GM23338 (cell line): Measurements from ENCODE around the gene SLC39A11. TPM values are rescaled to one million over a fixed set of nuclear protein-coding genes. Genes with fewer than 3 reads are reported as not detected.

ENCODE experiments used
- ATAC-seq: fragments of 200-7000 bp; cut with Tn5 transposase; 3 replicates; pipeline ENCODE4 v1.9.1; 2020
- DNase-seq: peaks from one replicate; pipeline ENCODE4 v3.0.0-alpha.2; 2015; ENCODE audit warnings: low spot score
- H2AFZ ChIP-seq: fragments of 200-600 bp; sonication (generic); 2 replicates; pipeline ENCODE4 v1.8.0; 2016; ENCODE audit warnings: antibody characterized with exemption, mild to moderate bottlenecking, moderate library complexity
- H3F3A ChIP-seq: fragments of 200-600 bp; sonication (generic); replicated peaks from 2 replicates; pipeline ENCODE4 v1.8.0; 2017; ENCODE audit warnings: antibody characterized with exemption, mixed run types, low read depth
- H3K27ac ChIP-seq: fragments of 200-600 bp; sonication (generic); 2 replicates; pipeline ENCODE4 v1.6.1; 2016; ENCODE audit warnings: low read depth
- H3K27me3 ChIP-seq: fragments of 200-600 bp; sonication (generic); 2 replicates; pipeline ENCODE4 v1.8.0; 2016; ENCODE audit warnings: mild to moderate bottlenecking, mixed run types, moderate library complexity; ENCODE audit not compliant: insufficient read depth
- H3K36me3 ChIP-seq: fragments of 200-600 bp; sonication (generic); 2 replicates; pipeline ENCODE4 v1.8.0; 2016; ENCODE audit warnings: mild to moderate bottlenecking; ENCODE audit not compliant: insufficient read depth
- H3K4me1 ChIP-seq: fragments of 200-600 bp; sonication (generic); 2 replicates; pipeline ENCODE4 v1.8.0; 2016; ENCODE audit warnings: mild to moderate bottlenecking, moderate library complexity; ENCODE audit not compliant: insufficient read depth
- H3K4me2 ChIP-seq: fragments of 200-600 bp; sonication (generic); 2 replicates; pipeline ENCODE4 v1.7.1; 2017; ENCODE audit warnings: mixed run types
- H3K4me3 ChIP-seq: fragments of 200-600 bp; sonication (generic); 2 replicates; pipeline ENCODE4 v1.6.1; 2016; ENCODE audit warnings: mixed run types
- H3K79me2 ChIP-seq: fragments of 200-600 bp; sonication (generic); replicated peaks from 2 replicates; pipeline ENCODE4 v1.8.0; 2017; ENCODE audit warnings: mild to moderate bottlenecking; ENCODE audit not compliant: insufficient read depth
- H3K9me2 ChIP-seq: fragments of 200-600 bp; sonication (generic); 2 replicates; pipeline ENCODE4 v1.8.0; 2017; ENCODE audit not compliant: insufficient read depth
- H4K20me1 ChIP-seq: fragments of 200-600 bp; sonication (generic); replicated peaks from 2 replicates; pipeline ENCODE4 v1.8.0; 2017; ENCODE audit warnings: mild to moderate bottlenecking; ENCODE audit not compliant: insufficient read depth
- H3K27ac Mint-ChIP-seq: 2 replicates; pipeline ENCODE4 v1.8.0; 2020; ENCODE audit warnings: inconsistent platforms, mild to moderate bottlenecking, moderate library complexity, mixed read lengths
- H3K27me3 Mint-ChIP-seq: 3 replicates; pipeline ENCODE4 v1.8.0; 2022; ENCODE audit warnings: low read depth, mild to moderate bottlenecking, moderate library complexity, mixed read lengths, inconsistent platforms; ENCODE audit not compliant: insufficient read depth, poor library complexity
- H3K36me3 Mint-ChIP-seq: 3 replicates; pipeline ENCODE4 v1.8.0; 2021; ENCODE audit warnings: low read depth, mild to moderate bottlenecking, inconsistent platforms, moderate library complexity, mixed read lengths
- H3K4me1 Mint-ChIP-seq: 3 replicates; pipeline ENCODE4 v1.8.0; 2020; ENCODE audit warnings: mild to moderate bottlenecking, inconsistent platforms, mixed read lengths
- H3K4me3 Mint-ChIP-seq: 3 replicates; pipeline ENCODE4 v1.8.0; 2021; ENCODE audit warnings: moderate library complexity, mild to moderate bottlenecking, inconsistent platforms, mixed read lengths
- H3K9me3 Mint-ChIP-seq: 3 replicates; pipeline ENCODE4 v1.8.0; 2020; ENCODE audit warnings: moderate library complexity, mild to moderate bottlenecking, inconsistent platforms, mixed read lengths
- CREB1 ChIP-seq: fragments of 250-450 bp; sonication (Bioruptor Pico); IDR thresholded peaks from 2 replicates; pipeline ENCODE4 v1.5.0; 2020; ENCODE audit warnings: low read depth, mild to moderate bottlenecking, moderate library complexity
- EZH2 ChIP-seq: fragments of 200-600 bp; sonication (generic); IDR thresholded peaks from one replicate; pipeline ENCODE4 v1.8.0; 2017; ENCODE audit warnings: antibody characterized with exemption, mild to moderate bottlenecking, low read depth; ENCODE audit not compliant: unreplicated experiment
- EZH2phosphoT487 ChIP-seq: fragments of 200-600 bp; sonication (generic); IDR thresholded peaks from one replicate; pipeline ENCODE4 v1.8.1; 2018; ENCODE audit warnings: antibody characterized with exemption; ENCODE audit not compliant: unreplicated experiment
- JUNB ChIP-seq: IDR thresholded peaks from one replicate; pipeline ENCODE4 v1.6.1; 2016; ENCODE audit warnings: antibody characterized with exemption; ENCODE audit not compliant: unreplicated experiment
- NANOG ChIP-seq: IDR thresholded peaks from 2 replicates; pipeline ENCODE4 v1.6.1; 2016; ENCODE audit warnings: antibody characterized with exemption, borderline replicate concordance
- POLR2AphosphoS5 ChIP-seq: IDR thresholded peaks from 2 replicates; pipeline ENCODE4 v1.6.1; 2016; ENCODE audit warnings: antibody characterized with exemption, low read depth
- STAT1 ChIP-seq: IDR thresholded peaks from one replicate; pipeline ENCODE4 v1.6.1; 2016; ENCODE audit warnings: antibody characterized with exemption; ENCODE audit not compliant: unreplicated experiment
- ZNF114 ChIP-seq: fragments of 250-450 bp; sonication (Bioruptor Pico); IDR thresholded peaks from 2 replicates; pipeline ENCODE4 v1.5.0; 2020; ENCODE audit warnings: mild to moderate bottlenecking, moderate library complexity
- ZNF331 ChIP-seq: fragments of 250-450 bp; sonication (Bioruptor Pico); IDR thresholded peaks from 2 replicates; pipeline ENCODE4 v1.5.0; 2020; ENCODE audit warnings: low read depth, mild to moderate bottlenecking, moderate library complexity
- polyA plus RNA-seq: library from polyadenylated mRNA; unstranded; fragments of >200 nt; fragmentation: Nextera tagmentation; extraction: Ambion mirVana; gene quantifications from 2 replicates; pipeline ENCODE4 v1.2.1, GENCODE V29; 2016
- total RNA-seq: library from RNA; depleted of rRNA; stranded (reverse); fragments of >200 nt; shearing (Covaris generic); gene quantifications from 2 replicates; pipeline ENCODE4 v1.2.3, GENCODE V29; 2014
- TF ChIP-seq, protein P1 (sequence below), 2 experiments: fragments of 200-600 bp in 1 of 2; sonication (generic) in 1 of 2; conservative IDR thresholded peaks; 2 replicates each; pipeline versions ENCODE4 v1.5.1 to v1.6.1; 2016 to 2017; ENCODE audit warnings: antibody characterized with exemption in 2 of 2, low read depth in 2 of 2, mild to moderate bottlenecking in 2 of 2, moderate library complexity in 1 of 2
- TF ChIP-seq, protein P2 (sequence below): IDR thresholded peaks from 2 replicates; pipeline ENCODE4 v1.6.1; 2016; ENCODE audit warnings: antibody characterized with exemption
- TF ChIP-seq, protein P3 (sequence below): IDR thresholded peaks from one replicate; pipeline ENCODE4 v1.6.1; 2018; ENCODE audit warnings: antibody characterized with exemption; ENCODE audit not compliant: unreplicated experiment
- TF ChIP-seq, protein P4 (sequence below): fragments of 250-450 bp; sonication (Bioruptor Pico); IDR thresholded peaks from 2 replicates; pipeline ENCODE4 v1.5.0; 2020; ENCODE audit warnings: mild to moderate bottlenecking, moderate library complexity

The SLC39A11 gene
- total and polyA plus RNA-seq, 2 experiments from 2014 or later, result 10.8 to 18.1 TPM

DNA sequence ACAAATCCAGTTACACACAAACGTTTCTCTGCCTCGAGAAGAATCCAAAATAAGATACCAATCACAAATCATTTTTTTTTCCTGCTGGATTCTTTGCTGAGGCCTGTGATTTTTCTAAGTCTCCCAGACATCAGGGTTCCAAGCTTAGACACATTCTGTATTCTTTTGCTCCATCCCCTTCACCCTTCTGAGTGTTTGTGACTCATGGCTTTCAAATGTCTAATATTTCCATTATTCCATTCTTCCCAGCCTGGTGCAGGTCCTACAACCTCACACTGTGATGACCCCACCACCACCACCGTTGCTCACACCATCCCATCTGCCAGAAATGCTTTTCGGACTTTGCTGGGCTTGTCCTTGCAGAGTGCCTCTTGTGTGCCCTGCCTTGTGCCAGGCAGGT is 491.6 kb downstream of the SLC39A11 start:
- ATAC-seq (no peak), DNase-seq (no peak)
- no peak for TF ChIP-seq ZNF114 (CRISPR knock-in tag)
- TF ChIP-seq ZNF331, result no peak
- TF ChIP-seq CREB1, result no peak
- TF ChIP-seq, protein P1, sequence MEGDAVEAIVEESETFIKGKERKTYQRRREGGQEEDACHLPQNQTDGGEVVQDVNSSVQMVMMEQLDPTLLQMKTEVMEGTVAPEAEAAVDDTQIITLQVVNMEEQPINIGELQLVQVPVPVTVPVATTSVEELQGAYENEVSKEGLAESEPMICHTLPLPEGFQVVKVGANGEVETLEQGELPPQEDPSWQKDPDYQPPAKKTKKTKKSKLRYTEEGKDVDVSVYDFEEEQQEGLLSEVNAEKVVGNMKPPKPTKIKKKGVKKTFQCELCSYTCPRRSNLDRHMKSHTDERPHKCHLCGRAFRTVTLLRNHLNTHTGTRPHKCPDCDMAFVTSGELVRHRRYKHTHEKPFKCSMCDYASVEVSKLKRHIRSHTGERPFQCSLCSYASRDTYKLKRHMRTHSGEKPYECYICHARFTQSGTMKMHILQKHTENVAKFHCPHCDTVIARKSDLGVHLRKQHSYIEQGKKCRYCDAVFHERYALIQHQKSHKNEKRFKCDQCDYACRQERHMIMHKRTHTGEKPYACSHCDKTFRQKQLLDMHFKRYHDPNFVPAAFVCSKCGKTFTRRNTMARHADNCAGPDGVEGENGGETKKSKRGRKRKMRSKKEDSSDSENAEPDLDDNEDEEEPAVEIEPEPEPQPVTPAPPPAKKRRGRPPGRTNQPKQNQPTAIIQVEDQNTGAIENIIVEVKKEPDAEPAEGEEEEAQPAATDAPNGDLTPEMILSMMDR (conservative IDR thresholded peaks at IDR 0.05; ENCODE audit: low read depth in 2 of 2), result no peak
- TF ChIP-seq EZH2phosphoT487, result no peak
- TF ChIP-seq EZH2, result no peak
- TF ChIP-seq POLR2AphosphoS5, result no peak
- TF ChIP-seq JUNB, result no peak
- TF ChIP-seq, protein P2, sequence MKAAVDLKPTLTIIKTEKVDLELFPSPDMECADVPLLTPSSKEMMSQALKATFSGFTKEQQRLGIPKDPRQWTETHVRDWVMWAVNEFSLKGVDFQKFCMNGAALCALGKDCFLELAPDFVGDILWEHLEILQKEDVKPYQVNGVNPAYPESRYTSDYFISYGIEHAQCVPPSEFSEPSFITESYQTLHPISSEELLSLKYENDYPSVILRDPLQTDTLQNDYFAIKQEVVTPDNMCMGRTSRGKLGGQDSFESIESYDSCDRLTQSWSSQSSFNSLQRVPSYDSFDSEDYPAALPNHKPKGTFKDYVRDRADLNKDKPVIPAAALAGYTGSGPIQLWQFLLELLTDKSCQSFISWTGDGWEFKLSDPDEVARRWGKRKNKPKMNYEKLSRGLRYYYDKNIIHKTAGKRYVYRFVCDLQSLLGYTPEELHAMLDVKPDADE, result no peak
- TF ChIP-seq, protein P3, sequence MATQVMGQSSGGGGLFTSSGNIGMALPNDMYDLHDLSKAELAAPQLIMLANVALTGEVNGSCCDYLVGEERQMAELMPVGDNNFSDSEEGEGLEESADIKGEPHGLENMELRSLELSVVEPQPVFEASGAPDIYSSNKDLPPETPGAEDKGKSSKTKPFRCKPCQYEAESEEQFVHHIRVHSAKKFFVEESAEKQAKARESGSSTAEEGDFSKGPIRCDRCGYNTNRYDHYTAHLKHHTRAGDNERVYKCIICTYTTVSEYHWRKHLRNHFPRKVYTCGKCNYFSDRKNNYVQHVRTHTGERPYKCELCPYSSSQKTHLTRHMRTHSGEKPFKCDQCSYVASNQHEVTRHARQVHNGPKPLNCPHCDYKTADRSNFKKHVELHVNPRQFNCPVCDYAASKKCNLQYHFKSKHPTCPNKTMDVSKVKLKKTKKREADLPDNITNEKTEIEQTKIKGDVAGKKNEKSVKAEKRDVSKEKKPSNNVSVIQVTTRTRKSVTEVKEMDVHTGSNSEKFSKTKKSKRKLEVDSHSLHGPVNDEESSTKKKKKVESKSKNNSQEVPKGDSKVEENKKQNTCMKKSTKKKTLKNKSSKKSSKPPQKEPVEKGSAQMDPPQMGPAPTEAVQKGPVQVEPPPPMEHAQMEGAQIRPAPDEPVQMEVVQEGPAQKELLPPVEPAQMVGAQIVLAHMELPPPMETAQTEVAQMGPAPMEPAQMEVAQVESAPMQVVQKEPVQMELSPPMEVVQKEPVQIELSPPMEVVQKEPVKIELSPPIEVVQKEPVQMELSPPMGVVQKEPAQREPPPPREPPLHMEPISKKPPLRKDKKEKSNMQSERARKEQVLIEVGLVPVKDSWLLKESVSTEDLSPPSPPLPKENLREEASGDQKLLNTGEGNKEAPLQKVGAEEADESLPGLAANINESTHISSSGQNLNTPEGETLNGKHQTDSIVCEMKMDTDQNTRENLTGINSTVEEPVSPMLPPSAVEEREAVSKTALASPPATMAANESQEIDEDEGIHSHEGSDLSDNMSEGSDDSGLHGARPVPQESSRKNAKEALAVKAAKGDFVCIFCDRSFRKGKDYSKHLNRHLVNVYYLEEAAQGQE, result no peak
- TF ChIP-seq, protein P4, sequence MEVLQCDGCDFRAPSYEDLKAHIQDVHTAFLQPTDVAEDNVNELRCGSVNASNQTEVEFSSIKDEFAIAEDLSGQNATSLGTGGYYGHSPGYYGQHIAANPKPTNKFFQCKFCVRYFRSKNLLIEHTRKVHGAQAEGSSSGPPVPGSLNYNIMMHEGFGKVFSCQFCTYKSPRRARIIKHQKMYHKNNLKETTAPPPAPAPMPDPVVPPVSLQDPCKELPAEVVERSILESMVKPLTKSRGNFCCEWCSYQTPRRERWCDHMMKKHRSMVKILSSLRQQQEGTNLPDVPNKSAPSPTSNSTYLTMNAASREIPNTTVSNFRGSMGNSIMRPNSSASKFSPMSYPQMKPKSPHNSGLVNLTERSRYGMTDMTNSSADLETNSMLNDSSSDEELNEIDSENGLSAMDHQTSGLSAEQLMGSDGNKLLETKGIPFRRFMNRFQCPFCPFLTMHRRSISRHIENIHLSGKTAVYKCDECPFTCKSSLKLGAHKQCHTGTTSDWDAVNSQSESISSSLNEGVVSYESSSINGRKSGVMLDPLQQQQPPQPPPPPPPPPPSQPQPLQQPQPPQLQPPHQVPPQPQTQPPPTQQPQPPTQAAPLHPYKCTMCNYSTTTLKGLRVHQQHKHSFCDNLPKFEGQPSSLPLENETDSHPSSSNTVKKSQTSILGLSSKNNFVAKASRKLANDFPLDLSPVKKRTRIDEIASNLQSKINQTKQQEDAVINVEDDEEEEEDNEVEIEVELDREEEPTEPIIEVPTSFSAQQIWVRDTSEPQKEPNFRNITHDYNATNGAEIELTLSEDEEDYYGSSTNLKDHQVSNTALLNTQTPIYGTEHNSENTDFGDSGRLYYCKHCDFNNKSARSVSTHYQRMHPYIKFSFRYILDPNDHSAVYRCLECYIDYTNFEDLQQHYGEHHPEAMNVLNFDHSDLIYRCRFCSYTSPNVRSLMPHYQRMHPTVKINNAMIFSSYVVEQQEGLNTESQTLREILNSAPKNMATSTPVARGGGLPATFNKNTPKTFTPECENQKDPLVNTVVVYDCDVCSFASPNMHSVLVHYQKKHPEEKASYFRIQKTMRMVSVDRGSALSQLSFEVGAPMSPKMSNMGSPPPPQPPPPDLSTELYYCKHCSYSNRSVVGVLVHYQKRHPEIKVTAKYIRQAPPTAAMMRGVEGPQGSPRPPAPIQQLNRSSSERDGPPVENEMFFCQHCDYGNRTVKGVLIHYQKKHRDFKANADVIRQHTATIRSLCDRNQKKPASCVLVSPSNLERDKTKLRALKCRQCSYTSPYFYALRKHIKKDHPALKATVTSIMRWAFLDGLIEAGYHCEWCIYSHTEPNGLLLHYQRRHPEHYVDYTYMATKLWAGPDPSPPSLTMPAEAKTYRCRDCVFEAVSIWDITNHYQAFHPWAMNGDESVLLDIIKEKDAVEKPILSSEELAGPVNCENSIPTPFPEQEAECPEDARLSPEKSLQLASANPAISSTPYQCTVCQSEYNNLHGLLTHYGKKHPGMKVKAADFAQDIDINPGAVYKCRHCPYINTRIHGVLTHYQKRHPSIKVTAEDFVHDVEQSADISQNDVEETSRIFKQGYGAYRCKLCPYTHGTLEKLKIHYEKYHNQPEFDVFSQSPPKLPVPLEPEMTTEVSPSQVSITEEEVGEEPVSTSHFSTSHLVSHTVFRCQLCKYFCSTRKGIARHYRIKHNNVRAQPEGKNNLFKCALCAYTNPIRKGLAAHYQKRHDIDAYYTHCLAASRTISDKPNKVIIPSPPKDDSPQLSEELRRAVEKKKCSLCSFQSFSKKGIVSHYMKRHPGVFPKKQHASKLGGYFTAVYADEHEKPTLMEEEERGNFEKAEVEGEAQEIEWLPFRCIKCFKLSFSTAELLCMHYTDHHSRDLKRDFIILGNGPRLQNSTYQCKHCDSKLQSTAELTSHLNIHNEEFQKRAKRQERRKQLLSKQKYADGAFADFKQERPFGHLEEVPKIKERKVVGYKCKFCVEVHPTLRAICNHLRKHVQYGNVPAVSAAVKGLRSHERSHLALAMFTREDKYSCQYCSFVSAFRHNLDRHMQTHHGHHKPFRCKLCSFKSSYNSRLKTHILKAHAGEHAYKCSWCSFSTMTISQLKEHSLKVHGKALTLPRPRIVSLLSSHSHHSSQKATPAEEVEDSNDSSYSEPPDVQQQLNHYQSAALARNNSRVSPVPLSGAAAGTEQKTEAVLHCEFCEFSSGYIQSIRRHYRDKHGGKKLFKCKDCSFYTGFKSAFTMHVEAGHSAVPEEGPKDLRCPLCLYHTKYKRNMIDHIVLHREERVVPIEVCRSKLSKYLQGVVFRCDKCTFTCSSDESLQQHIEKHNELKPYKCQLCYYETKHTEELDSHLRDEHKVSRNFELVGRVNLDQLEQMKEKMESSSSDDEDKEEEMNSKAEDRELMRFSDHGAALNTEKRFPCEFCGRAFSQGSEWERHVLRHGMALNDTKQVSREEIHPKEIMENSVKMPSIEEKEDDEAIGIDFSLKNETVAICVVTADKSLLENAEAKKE (CRISPR knock-in tag), result no peak
- no peak for TF ChIP-seq STAT1
- no peak for TF ChIP-seq NANOG
- no peaks in the 10 kb centered on the region for H3K9me3 Mint-ChIP-seq
- Histone ChIP-seq H3K79me2 (no peaks in the 10 kb centered on the region), H2AFZ (no peak overlapping the region), H3K4me1 (peaks cover 12% of the 10 kb centered on the region), H3K4me2 (no peak overlapping the region), H3K9me2 (no peaks in the 10 kb centered on the region), H3F3A (0 out of 2 replicates have a peak, but pooled peaks cover 3% of the 10 kb centered on the region), H3K36me3 (no peaks in the 10 kb centered on the region), H3K27me3 (no peaks in the 10 kb centered on the region), H3K4me3 (no peak overlapping the region), H3K27ac (no peak overlapping the region), H4K20me1 (no peaks in the 10 kb centered on the region)
- H3K4me3 Mint-ChIP-seq, result no peak overlapping the region
- peaks cover 23% of the 10 kb centered on the region for H3K4me1 Mint-ChIP-seq
- H3K36me3 Mint-ChIP-seq, result no peaks in the 10 kb centered on the region
- peaks cover 5% of the 10 kb centered on the region for H3K27me3 Mint-ChIP-seq
- no peak overlapping the region for H3K27ac Mint-ChIP-seq
